Upper lobe of left lung (tissue), 4 donors: ENCODE measurements around the gene SMAD1.

Source experiments
- CTCF ChIP-seq, 6 experiments: fragments of 450-650 bp in 4 of 6; fragments of 200-600 bp in 2 of 6; sonication (generic) in 2 of 6; IDR thresholded peaks; one replicate each; pipeline ENCODE4 v1.5.1; 2016 to 2019; ENCODE audit warnings: antibody characterized with exemption in 6 of 6
- EP300 ChIP-seq, 4 donors: sonication (generic); formaldehyde crosslinking; IDR thresholded peaks; one replicate each; pipeline ENCODE4 v1.5.1; 2017; ENCODE audit warnings: antibody characterized with exemption in 4 of 4, control low read depth in 2 of 4
- POLR2AphosphoS5 ChIP-seq, 2 donors: sonication (generic); formaldehyde crosslinking; IDR thresholded peaks; one replicate each; pipeline ENCODE4 v1.5.1; 2017; ENCODE audit warnings: antibody characterized with exemption in 2 of 2

GRCh38 chr4:145566086-145566708 is 84.5 kb downstream of the SMAD1 start:
- TF ChIP-seq CTCF (IDR thresholded peaks at IDR 0.05) (no peak), POLR2AphosphoS5 (IDR thresholded peaks at IDR 0.05) (no peak), EP300 (IDR thresholded peaks at IDR 0.05) (no peak)
